ENCODE data around the gene MB. TPM values are rescaled to one million over a fixed set of nuclear protein-coding genes. Genes with fewer than 3 reads are reported as not detected.

The MB gene
- total and polyA plus RNA-seq, 2 experiments from 2014 or later = not detected

GRCh38 chr22:35601013-35601580 lies 16.0 kb downstream of the MB start (continued):
- TF ChIP-seq, protein P1, sequence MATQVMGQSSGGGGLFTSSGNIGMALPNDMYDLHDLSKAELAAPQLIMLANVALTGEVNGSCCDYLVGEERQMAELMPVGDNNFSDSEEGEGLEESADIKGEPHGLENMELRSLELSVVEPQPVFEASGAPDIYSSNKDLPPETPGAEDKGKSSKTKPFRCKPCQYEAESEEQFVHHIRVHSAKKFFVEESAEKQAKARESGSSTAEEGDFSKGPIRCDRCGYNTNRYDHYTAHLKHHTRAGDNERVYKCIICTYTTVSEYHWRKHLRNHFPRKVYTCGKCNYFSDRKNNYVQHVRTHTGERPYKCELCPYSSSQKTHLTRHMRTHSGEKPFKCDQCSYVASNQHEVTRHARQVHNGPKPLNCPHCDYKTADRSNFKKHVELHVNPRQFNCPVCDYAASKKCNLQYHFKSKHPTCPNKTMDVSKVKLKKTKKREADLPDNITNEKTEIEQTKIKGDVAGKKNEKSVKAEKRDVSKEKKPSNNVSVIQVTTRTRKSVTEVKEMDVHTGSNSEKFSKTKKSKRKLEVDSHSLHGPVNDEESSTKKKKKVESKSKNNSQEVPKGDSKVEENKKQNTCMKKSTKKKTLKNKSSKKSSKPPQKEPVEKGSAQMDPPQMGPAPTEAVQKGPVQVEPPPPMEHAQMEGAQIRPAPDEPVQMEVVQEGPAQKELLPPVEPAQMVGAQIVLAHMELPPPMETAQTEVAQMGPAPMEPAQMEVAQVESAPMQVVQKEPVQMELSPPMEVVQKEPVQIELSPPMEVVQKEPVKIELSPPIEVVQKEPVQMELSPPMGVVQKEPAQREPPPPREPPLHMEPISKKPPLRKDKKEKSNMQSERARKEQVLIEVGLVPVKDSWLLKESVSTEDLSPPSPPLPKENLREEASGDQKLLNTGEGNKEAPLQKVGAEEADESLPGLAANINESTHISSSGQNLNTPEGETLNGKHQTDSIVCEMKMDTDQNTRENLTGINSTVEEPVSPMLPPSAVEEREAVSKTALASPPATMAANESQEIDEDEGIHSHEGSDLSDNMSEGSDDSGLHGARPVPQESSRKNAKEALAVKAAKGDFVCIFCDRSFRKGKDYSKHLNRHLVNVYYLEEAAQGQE (IDR thresholded peaks at IDR 0.05; ENCODE audit: unreplicated experiment) = no peak
- TF ChIP-seq ZNF114 (CRISPR knock-in tag; IDR thresholded peaks at IDR 0.05) (no peak), JUNB (IDR thresholded peaks at IDR 0.05; ENCODE audit: unreplicated experiment) (no peak), STAT1 (IDR thresholded peaks at IDR 0.05; ENCODE audit: unreplicated experiment) (no peak)

DNA sequence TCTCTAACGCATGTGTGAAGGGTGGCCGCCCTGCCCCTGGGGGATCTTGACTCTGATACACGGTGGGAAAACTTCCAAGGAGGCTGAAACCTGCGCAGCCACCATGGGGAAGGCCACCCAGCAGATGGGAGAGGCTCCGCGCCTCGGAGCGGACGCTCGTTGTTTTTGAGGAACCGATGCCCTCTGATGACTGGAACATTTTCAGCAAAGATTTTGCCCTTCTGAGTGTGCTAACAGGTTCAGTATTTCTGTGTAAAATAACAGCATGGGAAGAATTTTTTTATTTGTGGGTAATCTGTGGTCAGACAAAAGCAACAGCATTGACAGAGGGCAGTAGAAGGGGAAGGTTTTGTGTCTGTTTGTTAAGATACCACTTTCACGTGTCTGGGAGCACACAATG lies 16.7 kb downstream of the MB start:
- ATAC-seq = no peak
- no peaks in the 10 kb centered on the region for H3K27me3 ChIP-seq (ENCODE audit: insufficient read depth)
- H3K27ac Mint-ChIP-seq = no peak overlapping the region
- no peak overlapping the region for H3K4me3 ChIP-seq
- no peak for DNase-seq (ENCODE audit: low spot score)
- no peaks in the 10 kb centered on the region; the same call in 2 of the 3 replicates for H3K9me3 Mint-ChIP-seq
- H3K36me3 ChIP-seq (ENCODE audit: insufficient read depth) = no peaks in the 10 kb centered on the region
- H3K4me1 Mint-ChIP-seq = 0 out of 3 replicates have a peak, but pooled peaks cover 2% of the 10 kb centered on the region
- TF ChIP-seq CTCF (conservative IDR thresholded peaks at IDR 0.05; ENCODE audit: low read depth in 2 of 2) = no peak
- TF ChIP-seq ZNF114 (CRISPR knock-in tag; IDR thresholded peaks at IDR 0.05) = no peak
- no peak for TF ChIP-seq POLR2AphosphoS5 (IDR thresholded peaks at IDR 0.05; ENCODE audit: low read depth)
- no peak for TF ChIP-seq STAT1 (IDR thresholded peaks at IDR 0.05; ENCODE audit: unreplicated experiment)
- peaks cover 9% of the 10 kb centered on the region; the same call in 1 of the 2 replicates for H3F3A ChIP-seq (replicated peaks; ENCODE audit: low read depth)
- H3K4me2 ChIP-seq = no peak overlapping the region
- H2AFZ ChIP-seq = no peak overlapping the region
- no peaks in the 10 kb centered on the region for H3K9me2 ChIP-seq (ENCODE audit: insufficient read depth)
- no peak overlapping the region for H3K27ac ChIP-seq (ENCODE audit: low read depth)
- no peaks in the 10 kb centered on the region for H3K36me3 Mint-ChIP-seq (ENCODE audit: low read depth)
- H4K20me1 ChIP-seq (replicated peaks; ENCODE audit: insufficient read depth) = no peaks in the 10 kb centered on the region
- no peak overlapping the region for H3K4me3 Mint-ChIP-seq
- H3K79me2 ChIP-seq (replicated peaks; ENCODE audit: insufficient read depth) = no peaks in the 10 kb centered on the region
- peaks cover 14% of the 10 kb centered on the region for H3K27me3 Mint-ChIP-seq (ENCODE audit: insufficient read depth, low read depth, poor library complexity)
- H3K4me1 ChIP-seq (ENCODE audit: insufficient read depth) = no peaks in the 10 kb centered on the region

GRCh38 chr22:35599364-35599763 lies 17.8 kb downstream of the MB start:
- Mint-ChIP-seq H3K4me1 (0 out of 3 replicates have a peak, but pooled peaks cover 2% of the 10 kb centered on the region), H3K36me3 (ENCODE audit: low read depth) (no peaks in the 10 kb centered on the region), H3K4me3 (no peak overlapping the region), H3K27me3 (ENCODE audit: insufficient read depth, low read depth, poor library complexity) (peaks cover 14% of the 10 kb centered on the region), H3K27ac (no peak overlapping the region), H3K9me3 (no peaks in the 10 kb centered on the region; the same call in 2 of the 3 replicates)
- Histone ChIP-seq H3K4me2 (no peak overlapping the region), H3K4me1 (ENCODE audit: insufficient read depth) (no peaks in the 10 kb centered on the region), H3F3A (replicated peaks; ENCODE audit: low read depth) (peaks cover 9% of the 10 kb centered on the region; the same call in 1 of the 2 replicates), H3K9me2 (ENCODE audit: insufficient read depth) (no peaks in the 10 kb centered on the region), H4K20me1 (replicated peaks; ENCODE audit: insufficient read depth) (no peaks in the 10 kb centered on the region), H3K27me3 (ENCODE audit: insufficient read depth) (no peaks in the 10 kb centered on the region), H3K36me3 (ENCODE audit: insufficient read depth) (no peaks in the 10 kb centered on the region), H2AFZ (no peak overlapping the region), H3K27ac (ENCODE audit: low read depth) (no peak overlapping the region), H3K4me3 (no peak overlapping the region), H3K79me2 (replicated peaks; ENCODE audit: insufficient read depth) (no peaks in the 10 kb centered on the region)
- DNase-seq (ENCODE audit: low spot score) = no peak
- ATAC-seq = no peak
- TF ChIP-seq, protein P1 (IDR thresholded peaks at IDR 0.05; ENCODE audit: unreplicated experiment) = no peak
